Mesenchymal stem cell (in vitro differentiated cells and primary cell): ENCODE data around the gene SEMA5B.

Experiments
- DNase-seq: peaks from one replicate; pipeline ENCODE4 v3.0.0-alpha.2; 2013
- H2AFZ ChIP-seq: one replicate; pipeline ENCODE4 v1.6.1; 2013; ENCODE audit warnings: low read depth, mild to moderate bottlenecking, control low read depth, inconsistent platforms, low read length, moderate library complexity
- H2AK5ac ChIP-seq: 2 replicates; pipeline ENCODE4 v1.6.1; 2013; ENCODE audit warnings: low read length, moderate library complexity, mild to moderate bottlenecking, inconsistent platforms; ENCODE audit not compliant: severe bottlenecking
- H2BK120ac ChIP-seq: one replicate; pipeline ENCODE4 v1.6.1; 2013; ENCODE audit warnings: low read depth, mild to moderate bottlenecking, inconsistent platforms, low read length, moderate library complexity
- H2BK12ac ChIP-seq, 2 experiments: one replicate each; pipeline ENCODE4 v1.6.1; 2013; ENCODE audit warnings: inconsistent platforms in 2 of 2, low read length in 2 of 2, mild to moderate bottlenecking in 2 of 2, moderate library complexity in 2 of 2, control low read depth in 1 of 2
- H2BK15ac ChIP-seq: one replicate; pipeline ENCODE4 v1.6.1; 2013; ENCODE audit warnings: mild to moderate bottlenecking, low read depth, inconsistent platforms; ENCODE audit not compliant: poor library complexity, severe bottlenecking
- H2BK5ac ChIP-seq: 2 replicates; pipeline ENCODE4 v1.6.1; 2013; ENCODE audit warnings: low read depth, mild to moderate bottlenecking, low read length, control low read depth, inconsistent platforms; ENCODE audit not compliant: poor library complexity, severe bottlenecking
- H3K14ac ChIP-seq, 2 experiments: one replicate each; pipeline ENCODE4 v1.6.1; 2013; ENCODE audit warnings: inconsistent platforms in 2 of 2, low read length in 2 of 2, control low read depth in 1 of 2, mild to moderate bottlenecking in 1 of 2, moderate library complexity in 1 of 2
- H3K18ac ChIP-seq, 2 experiments: one replicate each; pipeline ENCODE4 v1.6.1; 2013; ENCODE audit warnings: inconsistent platforms in 2 of 2, low read length in 2 of 2, control low read depth in 1 of 2, low read depth in 1 of 2, mild to moderate bottlenecking in 1 of 2
- H3K23ac ChIP-seq, 2 experiments: one replicate each; pipeline ENCODE4 v1.6.1; 2013; ENCODE audit warnings: inconsistent platforms in 2 of 2, low read length in 2 of 2, mild to moderate bottlenecking in 2 of 2, moderate library complexity in 2 of 2, control low read depth in 1 of 2
- H3K27ac ChIP-seq: 2 replicates; pipeline ENCODE4 v1.5.1; 2013; ENCODE audit warnings: mild to moderate bottlenecking, moderate library complexity, low read length, control low read depth, inconsistent platforms; ENCODE audit not compliant: poor library complexity, severe bottlenecking
- H3K27me3 ChIP-seq, 2 experiments: 2 replicates each; pipeline versions ENCODE4 v1.6.1 to v1.7.0; 2013; ENCODE audit warnings: low read length in 2 of 2, mild to moderate bottlenecking in 2 of 2, moderate library complexity in 2 of 2, control low read depth in 1 of 2, inconsistent platforms in 1 of 2; ENCODE audit not compliant: control insufficient read depth in 1 of 2, insufficient read depth in 1 of 2
- H3K36me3 ChIP-seq, 2 experiments: 2 replicates each; pipeline versions ENCODE4 v1.6.1 to v1.7.0; 2013; ENCODE audit warnings: low read length in 2 of 2, control low read depth in 1 of 2, inconsistent platforms in 1 of 2, low read depth in 1 of 2, mild to moderate bottlenecking in 1 of 2; ENCODE audit not compliant: insufficient read depth in 2 of 2, control insufficient read depth in 1 of 2
- H3K4ac ChIP-seq, 2 experiments: one replicate each; pipeline ENCODE4 v1.6.1; 2013; ENCODE audit warnings: inconsistent platforms in 2 of 2, low read length in 2 of 2, mild to moderate bottlenecking in 2 of 2, moderate library complexity in 2 of 2, control low read depth in 1 of 2, low read depth in 1 of 2
- H3K4me1 ChIP-seq: 2 replicates; pipeline ENCODE4 v1.6.1; 2013; ENCODE audit warnings: low read depth, low read length, control low read depth; ENCODE audit not compliant: control insufficient read depth, insufficient read depth
- H3K4me2 ChIP-seq: 2 replicates; pipeline ENCODE4 v1.6.1; 2013; ENCODE audit warnings: low read length, mild to moderate bottlenecking, inconsistent platforms; ENCODE audit not compliant: poor library complexity, severe bottlenecking
- H3K4me3 ChIP-seq, 2 experiments: 2 replicates each; pipeline versions ENCODE4 v1.5.1 to v1.7.0; 2013; ENCODE audit warnings: low read length in 2 of 2, mild to moderate bottlenecking in 2 of 2, control low read depth in 1 of 2, low read depth in 1 of 2; ENCODE audit not compliant: insufficient read depth in 1 of 2
- H3K79me1 ChIP-seq: replicated peaks from 2 replicates; pipeline ENCODE4 v1.6.1; 2013; ENCODE audit warnings: mild to moderate bottlenecking, control low read depth, low read length, inconsistent platforms; ENCODE audit not compliant: poor library complexity, severe bottlenecking
- H3K9ac ChIP-seq: 2 replicates; pipeline ENCODE4 v1.7.0; 2013; ENCODE audit warnings: mild to moderate bottlenecking, low read length, moderate library complexity
- H3K9me3 ChIP-seq: 2 replicates; pipeline ENCODE4 v1.7.0; 2013; ENCODE audit warnings: mild to moderate bottlenecking, low read length; ENCODE audit not compliant: control insufficient read depth
- H4K8ac ChIP-seq: one replicate; pipeline ENCODE4 v1.6.1; 2013; ENCODE audit warnings: inconsistent platforms, mild to moderate bottlenecking, low read length, moderate library complexity
- H4K91ac ChIP-seq: one replicate; pipeline ENCODE4 v1.6.1; 2013; ENCODE audit warnings: mild to moderate bottlenecking, low read length, inconsistent platforms
- WGBS: methylation state at CpG from one replicate; pipeline ENCODE4 v1.1.7; 2013; ENCODE audit warnings: mixed read lengths; 5-methylcytosine and 5-hydroxymethylcytosine counted together

SEMA5B gene

DNA sequence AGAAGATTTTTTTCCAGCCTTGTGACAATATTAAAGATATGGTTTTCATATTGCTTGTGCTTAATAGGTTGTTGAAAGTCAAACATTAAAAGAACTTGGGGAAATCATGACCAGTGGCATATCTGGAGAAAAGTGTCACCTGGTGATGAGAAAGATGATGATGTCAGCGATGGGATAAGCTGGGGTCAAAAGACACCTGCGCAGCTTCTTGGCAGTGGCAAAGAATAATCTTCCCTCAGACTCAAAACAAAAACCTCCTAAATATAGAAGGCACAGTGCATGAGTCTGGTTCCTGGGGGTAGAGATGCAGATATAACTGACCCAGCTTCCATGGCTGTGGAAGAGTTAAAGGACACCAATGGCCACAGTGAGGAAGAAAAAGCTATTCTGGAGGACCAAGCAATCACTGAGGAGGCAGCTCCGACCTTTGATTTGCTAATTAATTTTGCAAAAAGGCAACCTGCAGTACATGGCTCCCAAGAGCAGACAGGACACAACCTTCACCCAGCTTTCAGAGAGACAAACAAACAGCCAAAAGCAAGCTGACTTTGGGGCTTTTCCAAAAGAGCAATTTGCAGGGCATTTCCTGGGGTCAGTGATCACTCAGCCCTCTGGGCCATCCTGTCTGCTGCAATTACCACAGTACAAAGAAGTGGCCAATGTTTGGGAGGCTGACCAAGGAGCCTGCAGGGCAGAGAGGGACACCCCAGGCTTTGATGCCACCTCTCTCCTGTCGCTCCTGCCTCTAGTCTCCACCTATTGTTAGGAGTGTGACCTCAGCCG is 17.6 kb upstream of the SEMA5B start:
- H3K27ac ChIP-seq = no peak overlapping the region
- WGBS = 63% methylated on average over 2 of the region's 5 CpGs

DNA sequence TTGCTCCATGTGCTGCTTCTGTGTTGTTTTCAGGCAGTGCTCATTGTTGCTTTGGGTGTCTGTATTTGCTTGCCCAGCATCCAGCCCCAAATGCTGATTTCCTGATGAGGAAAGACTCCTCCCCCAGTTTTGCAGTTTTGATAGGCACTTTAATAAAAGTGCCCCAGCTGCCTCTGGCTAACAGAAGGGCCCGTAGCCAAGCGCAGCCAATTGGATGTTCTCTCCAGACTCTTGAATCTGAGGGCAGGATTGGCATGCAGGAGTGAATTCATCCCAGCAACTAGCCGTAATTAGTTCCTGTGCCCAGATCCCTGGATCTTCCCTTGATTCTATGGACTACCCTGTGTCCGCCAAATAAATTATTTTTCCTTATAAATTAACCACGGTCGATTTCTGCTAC is 14.8 kb upstream of the SEMA5B start:
- Histone ChIP-seq H3K36me3 (no peaks in the 10 kb centered on the region), H3K4me1 (no peaks in the 10 kb centered on the region), H3K4me2 (no peak overlapping the region), H2BK5ac (no peak overlapping the region), H2BK15ac (no peak overlapping the region), H4K91ac (no peak overlapping the region), H2AFZ (no peak overlapping the region), H3K18ac (no peak overlapping the region), H3K27ac (no peak overlapping the region), H3K4ac (no peak overlapping the region), H3K79me1 (no peaks in the 10 kb centered on the region), H3K27me3 (peaks cover 28 to 74% of the 10 kb centered on the region in 2 experiments), H3K23ac (no peak overlapping the region), H2BK120ac (no peak overlapping the region), H4K8ac (no peak overlapping the region), H3K4me3 (no peak overlapping the region), H2AK5ac (no peak overlapping the region), H3K9ac (no peak overlapping the region), H3K9me3 (no peaks in the 10 kb centered on the region), H3K14ac (no peak overlapping the region), H2BK12ac (no peak overlapping the region)
- no peak for DNase-seq
- WGBS = 94% methylated on average over 6 of the region's 6 CpGs

More for the DNA sequence above, 17.6 kb upstream of the SEMA5B start:
- peaks cover 22 to 55% of the 10 kb centered on the region in 2 experiments for H3K27me3 ChIP-seq
- no peak for DNase-seq
- H3K18ac ChIP-seq = no peak overlapping the region
- H3K4me1 ChIP-seq = no peaks in the 10 kb centered on the region
- no peak overlapping the region for H2AFZ ChIP-seq
- no peak overlapping the region for H2BK5ac ChIP-seq
- H3K14ac ChIP-seq = no peak overlapping the region
- no peak overlapping the region for H3K23ac ChIP-seq
- H3K4me2 ChIP-seq = no peak overlapping the region
- no peak overlapping the region for H3K9ac ChIP-seq
- H2BK15ac ChIP-seq = no peak overlapping the region
- no peaks in the 10 kb centered on the region for H3K36me3 ChIP-seq
- no peak overlapping the region for H2BK12ac ChIP-seq
- no peak overlapping the region for H4K91ac ChIP-seq
- no peaks in the 10 kb centered on the region for H3K79me1 ChIP-seq
- H2BK120ac ChIP-seq = no peak overlapping the region
- H3K4me3 ChIP-seq = no peak overlapping the region
- no peak overlapping the region for H4K8ac ChIP-seq
- H3K9me3 ChIP-seq = no peaks in the 10 kb centered on the region
- H2AK5ac ChIP-seq = no peak overlapping the region
- H3K4ac ChIP-seq = no peak overlapping the region

DNA sequence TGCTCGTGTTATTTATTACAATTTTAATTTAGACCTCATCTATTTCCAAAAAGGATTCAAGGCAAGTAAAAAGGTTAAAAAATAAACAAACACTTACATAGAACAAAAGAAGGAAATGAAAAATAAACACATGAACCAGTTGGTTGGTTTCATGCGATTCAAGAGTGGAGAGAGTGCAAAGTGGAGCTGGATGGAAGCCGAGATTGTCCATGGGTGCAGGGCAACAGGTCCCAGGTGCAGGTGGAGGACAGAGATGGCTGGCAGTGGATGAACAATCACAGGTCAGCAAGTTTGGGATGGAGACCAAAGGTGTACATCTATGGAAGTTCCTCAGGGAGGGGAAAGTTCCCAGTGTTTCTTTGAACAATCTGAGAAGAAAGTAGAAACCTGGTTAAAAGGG is 11.6 kb upstream of the SEMA5B start:
- H3K14ac ChIP-seq = no peak overlapping the region
- no peak overlapping the region for H3K4me2 ChIP-seq

DNA sequence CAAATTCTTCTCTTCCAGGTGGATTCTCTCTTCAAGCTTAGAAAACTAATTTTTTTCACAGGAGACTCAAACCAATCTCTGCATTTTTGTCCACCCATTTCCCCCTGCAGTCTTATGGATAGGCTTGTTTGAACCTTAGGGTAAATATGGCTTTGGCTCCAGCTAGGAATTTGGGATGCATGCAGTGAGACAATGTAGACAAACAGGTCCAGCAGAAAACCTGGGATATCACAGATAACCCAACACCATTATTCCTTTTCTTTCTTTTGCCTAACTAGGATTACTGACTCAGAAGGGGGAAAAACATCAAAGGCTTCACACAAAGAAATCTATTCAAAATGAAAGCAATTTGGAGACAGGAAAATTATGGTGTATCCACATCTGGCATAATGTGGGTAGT is 11.2 kb upstream of the SEMA5B start:
- H3K4me2 ChIP-seq = no peak overlapping the region
- no peak overlapping the region for H3K27ac ChIP-seq
- DNase-seq = no peak
- no peak overlapping the region for H3K18ac ChIP-seq
- no peak overlapping the region for H3K23ac ChIP-seq
- H3K79me1 ChIP-seq = no peaks in the 10 kb centered on the region
- H3K4me1 ChIP-seq = no peaks in the 10 kb centered on the region
- no peak overlapping the region for H2BK120ac ChIP-seq
- H3K9me3 ChIP-seq = no peaks in the 10 kb centered on the region
- H3K27me3 ChIP-seq = peaks cover 38 to 74% of the 10 kb centered on the region in 2 experiments
- H2AK5ac ChIP-seq = no peak overlapping the region
- no peak overlapping the region for H2AFZ ChIP-seq
- no peak overlapping the region for H2BK15ac ChIP-seq
- H4K8ac ChIP-seq = no peak overlapping the region
- H3K4me3 ChIP-seq = no peak overlapping the region
- H2BK5ac ChIP-seq = no peak overlapping the region
- no peaks in the 10 kb centered on the region for H3K36me3 ChIP-seq
- no peak overlapping the region for H3K14ac ChIP-seq
- no peak overlapping the region for H3K9ac ChIP-seq
- no peak overlapping the region for H3K4ac ChIP-seq
- H4K91ac ChIP-seq = no peak overlapping the region
- no peak overlapping the region for H2BK12ac ChIP-seq

More for the DNA sequence above, 11.6 kb upstream of the SEMA5B start:
- H2BK15ac ChIP-seq = no peak overlapping the region
- DNase-seq = no peak
- H3K9me3 ChIP-seq = no peaks in the 10 kb centered on the region
- no peak overlapping the region for H2AFZ ChIP-seq
- H4K8ac ChIP-seq = no peak overlapping the region
- H2AK5ac ChIP-seq = no peak overlapping the region
- no peak overlapping the region for H3K4me3 ChIP-seq
- no peak overlapping the region for H3K23ac ChIP-seq
- no peaks in the 10 kb centered on the region for H3K36me3 ChIP-seq
- no peak overlapping the region for H4K91ac ChIP-seq
- H2BK120ac ChIP-seq = no peak overlapping the region
- H3K18ac ChIP-seq = no peak overlapping the region
- H3K4ac ChIP-seq = no peak overlapping the region
- H3K79me1 ChIP-seq = no peaks in the 10 kb centered on the region
- no peak overlapping the region for H3K27ac ChIP-seq
- peaks cover 38 to 74% of the 10 kb centered on the region in 2 experiments for H3K27me3 ChIP-seq
- H2BK5ac ChIP-seq = no peak overlapping the region
- H2BK12ac ChIP-seq = no peak overlapping the region
- H3K4me1 ChIP-seq = no peaks in the 10 kb centered on the region
- WGBS = 80% methylated on average over 2 of the region's 3 CpGs
- H3K9ac ChIP-seq = no peak overlapping the region
